Lower lobe of right lung (tissue), 2 donors: ENCODE data around the gene DEFB123. TPM values are rescaled to one million over a fixed set of nuclear protein-coding genes. Genes with fewer than 3 reads are reported as not detected.
"Not testable (repeated sequence)": the region's sequence is repeated elsewhere in the genome, so short reads cannot be mapped to it uniquely, and the experiment has no call there.

ENCODE experiments used
- ATAC-seq, 2 donors: fragments of 200-7000 bp; cut with Tn5 transposase; one replicate each; pipeline ENCODE4 v1.9.1; 2020 to 2022; ENCODE audit warnings: mild to moderate bottlenecking in 2 of 2, moderate library complexity in 2 of 2
- DNase-seq: peaks from one replicate; pipeline ENCODE4 v3.0.0-alpha.2; 2020
- H3K27ac ChIP-seq: fragments of 200-600 bp; one replicate; pipeline ENCODE4 v1.8.0; 2022
- H3K27me3 ChIP-seq: fragments of 200-600 bp; one replicate; pipeline ENCODE4 v1.8.0; 2022; ENCODE audit warnings: low read depth
- H3K36me3 ChIP-seq: fragments of 200-600 bp; one replicate; pipeline ENCODE4 v1.8.0; 2022; ENCODE audit warnings: mild to moderate bottlenecking
- H3K4me1 ChIP-seq: fragments of 200-600 bp; one replicate; pipeline ENCODE4 v1.8.0; 2022
- H3K4me3 ChIP-seq: fragments of 200-600 bp; one replicate; pipeline ENCODE4 v1.8.0; 2022; ENCODE audit warnings: mild to moderate bottlenecking
- H3K9me3 ChIP-seq: fragments of 200-600 bp; one replicate; pipeline ENCODE4 v1.8.0; 2022
- intact Hi-C: fragments of 100-400 bp; cut with DNase I; formaldehyde crosslinking; loops from one replicate; pipeline ENCODE4 v1.11.0; 2022
- total RNA-seq: library from RNA; stranded (reverse); fragmentation: NEBNext Ultra II Directional; extraction: Animal tissue kit (Norgen Biotek cat#: 25700); gene quantifications from one replicate; pipeline ENCODE4 v1.2.1, GENCODE V29; 2021
- TF ChIP-seq, protein P1 (sequence below): fragments of 200-600 bp; IDR thresholded peaks from one replicate; pipeline ENCODE4 v1.8.0; 2022; ENCODE audit warnings: antibody characterized with exemption, mild to moderate bottlenecking
- donor health status: DM: no; HTN: yes; CAD: no; lungs with severe emphysema.

DEFB123 gene
- total RNA-seq, 1 donor from 2014 or later: not detected

DNA sequence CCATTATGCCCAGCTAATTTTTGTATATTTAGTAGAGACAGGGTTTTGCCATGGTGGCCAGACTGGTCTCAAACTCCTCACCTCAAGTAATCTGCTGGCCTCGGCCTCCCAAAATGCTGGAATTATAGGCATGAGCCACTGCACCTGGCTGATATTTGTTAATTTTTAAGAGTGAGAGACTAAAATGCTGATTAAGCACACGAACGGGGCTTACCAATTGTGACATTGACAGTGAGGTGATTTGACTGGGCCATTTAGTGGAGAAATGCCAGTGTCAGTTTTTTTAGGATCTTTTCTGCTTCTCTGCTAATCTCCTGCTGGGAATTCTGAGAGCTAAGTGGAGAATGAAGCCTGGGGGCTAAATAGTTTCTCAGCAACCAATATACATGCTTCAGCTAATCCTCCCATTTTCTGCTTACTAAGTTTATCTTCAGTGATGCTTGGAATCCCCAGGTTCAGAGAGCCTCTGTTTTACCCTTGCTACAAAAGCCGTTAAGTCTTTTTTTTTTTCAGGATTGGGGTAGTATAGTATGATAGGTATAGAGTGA is 9.8 kb upstream of the DEFB123 start:
- Histone ChIP-seq H3K4me3 (no peak overlapping the region), H3K27me3 (no peaks in the 10 kb centered on the region), H3K4me1 (no peaks in the 10 kb centered on the region), H3K9me3 (no peaks in the 10 kb centered on the region), H3K27ac (no peak overlapping the region), H3K36me3 (no peaks in the 10 kb centered on the region)
- TF ChIP-seq, protein P1, sequence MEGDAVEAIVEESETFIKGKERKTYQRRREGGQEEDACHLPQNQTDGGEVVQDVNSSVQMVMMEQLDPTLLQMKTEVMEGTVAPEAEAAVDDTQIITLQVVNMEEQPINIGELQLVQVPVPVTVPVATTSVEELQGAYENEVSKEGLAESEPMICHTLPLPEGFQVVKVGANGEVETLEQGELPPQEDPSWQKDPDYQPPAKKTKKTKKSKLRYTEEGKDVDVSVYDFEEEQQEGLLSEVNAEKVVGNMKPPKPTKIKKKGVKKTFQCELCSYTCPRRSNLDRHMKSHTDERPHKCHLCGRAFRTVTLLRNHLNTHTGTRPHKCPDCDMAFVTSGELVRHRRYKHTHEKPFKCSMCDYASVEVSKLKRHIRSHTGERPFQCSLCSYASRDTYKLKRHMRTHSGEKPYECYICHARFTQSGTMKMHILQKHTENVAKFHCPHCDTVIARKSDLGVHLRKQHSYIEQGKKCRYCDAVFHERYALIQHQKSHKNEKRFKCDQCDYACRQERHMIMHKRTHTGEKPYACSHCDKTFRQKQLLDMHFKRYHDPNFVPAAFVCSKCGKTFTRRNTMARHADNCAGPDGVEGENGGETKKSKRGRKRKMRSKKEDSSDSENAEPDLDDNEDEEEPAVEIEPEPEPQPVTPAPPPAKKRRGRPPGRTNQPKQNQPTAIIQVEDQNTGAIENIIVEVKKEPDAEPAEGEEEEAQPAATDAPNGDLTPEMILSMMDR: no peak
- intact Hi-C loops: no loop called here
- no peak for ATAC-seq
- no peak for DNase-seq

GRCh38 chr20:31446084-31446819 is 5.8 kb downstream of the DEFB123 start:
- intact Hi-C loops: no loop called here
- Histone ChIP-seq H3K27ac (no peak overlapping the region), H3K27me3 (no peaks in the 10 kb centered on the region), H3K4me1 (no peaks in the 10 kb centered on the region), H3K4me3 (no peak overlapping the region), H3K9me3 (no peaks in the 10 kb centered on the region), H3K36me3 (no peaks in the 10 kb centered on the region)
- DNase-seq: no peak
- ATAC-seq: no peak
- TF ChIP-seq, protein P1: no peak

- H3K27me3 ChIP-seq: no peaks in the 10 kb centered on the region
- H3K36me3 ChIP-seq: no peaks in the 10 kb centered on the region
- ATAC-seq: no peak
- H3K9me3 ChIP-seq: no peaks in the 10 kb centered on the region
- intact Hi-C loops: no loop called here
- no peak overlapping the region for H3K27ac ChIP-seq
- no peaks in the 10 kb centered on the region for H3K4me1 ChIP-seq
- no peak overlapping the region for H3K4me3 ChIP-seq
- DNase-seq: no peak
- TF ChIP-seq, protein P1: no peak
These were observed 9.3 kb downstream of the DEFB123 start for GRCh38 chr20:31449511-31450414.

GRCh38 chr20:31452575-31452974 is 12.1 kb downstream of the DEFB123 start:
- no peak overlapping the region for H3K27ac ChIP-seq
- no peak for ATAC-seq

DNA sequence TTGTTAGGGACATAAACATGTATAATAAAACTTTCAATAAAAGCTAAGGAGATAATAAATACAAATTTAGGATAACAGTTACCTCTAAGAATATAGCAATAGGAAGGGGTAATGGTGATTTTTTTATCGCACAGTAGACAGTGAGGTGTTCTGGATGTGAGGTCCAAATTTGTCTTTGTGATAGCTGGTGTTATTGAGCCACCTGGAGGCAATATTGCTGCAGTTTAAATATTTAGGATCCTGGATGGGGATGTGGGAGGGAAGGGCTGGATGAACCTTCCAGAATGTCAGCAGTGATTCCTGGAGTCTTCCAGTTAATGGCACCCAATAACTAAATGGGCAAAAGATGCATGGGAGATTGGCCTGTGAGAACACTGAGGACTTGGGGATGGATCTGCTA is 13.9 kb downstream of the DEFB123 start:
- ATAC-seq: no peak
- H3K27ac ChIP-seq: no peak overlapping the region
- H3K27me3 ChIP-seq: peaks cover 13% of the 10 kb centered on the region
- H3K9me3 ChIP-seq: no peaks in the 10 kb centered on the region
- DNase-seq: no peak
- H3K36me3 ChIP-seq: no peaks in the 10 kb centered on the region
- TF ChIP-seq, protein P1: no peak
- intact Hi-C loops: no loop called here
- H3K4me1 ChIP-seq: no peaks in the 10 kb centered on the region
- H3K4me3 ChIP-seq: no peak overlapping the region

More at GRCh38 chr20:31452575-31452974, 12.1 kb downstream of the DEFB123 start:
- TF ChIP-seq, protein P1: no peak
- H3K9me3 ChIP-seq: no peaks in the 10 kb centered on the region
- H3K36me3 ChIP-seq: no peaks in the 10 kb centered on the region
- H3K4me1 ChIP-seq: no peaks in the 10 kb centered on the region
- intact Hi-C loops: no loop called here
- DNase-seq: no peak
- peaks cover 4% of the 10 kb centered on the region for H3K27me3 ChIP-seq
- no peak overlapping the region for H3K4me3 ChIP-seq

DNA sequence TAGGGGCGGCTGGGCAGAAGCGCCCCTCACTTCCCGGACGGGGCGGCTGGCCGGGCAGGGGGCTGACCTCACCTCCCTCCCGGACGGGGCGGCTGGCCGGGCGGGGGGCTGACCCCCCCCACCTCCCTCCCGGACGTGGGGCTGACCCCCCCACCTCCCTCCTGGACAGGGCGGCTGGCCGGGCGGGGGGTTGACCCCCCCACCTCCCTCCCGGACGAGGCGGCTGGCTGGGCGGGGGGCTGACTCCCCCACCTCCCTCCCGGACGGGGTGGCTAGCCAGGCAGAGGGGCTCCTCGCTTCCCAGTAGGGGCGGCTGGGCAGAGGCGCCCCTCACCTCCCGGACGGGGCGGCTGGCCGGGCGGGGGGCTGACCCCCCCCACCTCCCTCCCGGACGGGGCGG is 30.5 kb downstream of the DEFB123 start:
- Histone ChIP-seq H3K27me3 (peaks cover 10% of the 10 kb centered on the region), H3K4me1 (peaks cover 12% of the 10 kb centered on the region)
- H3K9me3 ChIP-seq, intact Hi-C loops, H3K36me3 ChIP-seq, DNase-seq, H3K27ac ChIP-seq, ATAC-seq, H3K4me3 ChIP-seq: not testable (repeated sequence)
